Kidney (tissue), 14 donors: Measurements from ENCODE around the gene BACE2. TPM values are rescaled to one million over a fixed set of nuclear protein-coding genes. Genes with fewer than 3 reads are reported as not detected.

Experiments
- DNase-seq, 5 donors: peaks; one replicate each; pipeline ENCODE4 v3.0.0-alpha.2; 2013 to 2020
- FAIRE-seq: peaks from 2 replicates; lab custom pipeline; 2012; peaks lifted over from hg19 to GRCh38; lab: Jason Lieb, UNC
- H3K27ac ChIP-seq, 2 donors: one replicate each; pipeline ENCODE4 v1.7.0; 2013; ENCODE audit warnings: low read depth in 2 of 2, low read length in 2 of 2, inconsistent platforms in 1 of 2
- H3K27me3 ChIP-seq: one replicate; pipeline ENCODE4 v1.7.1; 2013; ENCODE audit warnings: low read length, inconsistent platforms; ENCODE audit not compliant: control insufficient read depth, insufficient read depth
- H3K36me3 ChIP-seq, 3 donors: one replicate each; pipeline versions ENCODE4 v1.7.0 to v1.7.1; 2013; ENCODE audit warnings: low read length in 3 of 3, control low read depth in 1 of 3, inconsistent platforms in 1 of 3; ENCODE audit not compliant: insufficient read depth in 3 of 3, control insufficient read depth in 2 of 3
- H3K4me1 ChIP-seq, 3 donors: one replicate each; pipeline versions ENCODE4 v1.7.0 to v1.7.1; 2013; ENCODE audit warnings: low read length in 3 of 3, inconsistent platforms in 1 of 3, low read depth in 1 of 3; ENCODE audit not compliant: control insufficient read depth in 2 of 3, insufficient read depth in 2 of 3
- H3K4me3 ChIP-seq, 3 donors: one replicate each; pipeline versions ENCODE4 v1.7.0 to v1.8.1; 2013; ENCODE audit warnings: low read length in 3 of 3, control low read depth in 1 of 3, inconsistent platforms in 1 of 3
- H3K9ac ChIP-seq, 3 donors: one replicate each; pipeline versions ENCODE4 v1.7.0 to v1.7.1; 2013; ENCODE audit warnings: low read length in 3 of 3, control low read depth in 1 of 3, inconsistent platforms in 1 of 3
- H3K9me3 ChIP-seq, 3 donors: one replicate each; pipeline versions ENCODE4 v1.7.0 to v1.7.1; 2013; ENCODE audit warnings: low read length in 3 of 3, control low read depth in 1 of 3, inconsistent platforms in 1 of 3; ENCODE audit not compliant: control insufficient read depth in 2 of 3, insufficient read depth in 1 of 3
- intact Hi-C: fragments of 100-400 bp; cut with DNase I; formaldehyde crosslinking; loops from one replicate; pipeline ENCODE4 v1.11.1; 2022
- polyA plus RNA-seq: library from polyadenylated mRNA; stranded (reverse); fragments of 350-450 nt; fragmentation: Illumina TruSeq; extraction: RNeasy Lipid Tissue Mini Kit (QIAGEN cat#74804); gene quantifications from one replicate; pipeline ENCODE4 v1.2.3, GENCODE V29; 2014; ENCODE audit warnings: low read depth, low replicate concordance; ENCODE audit not compliant: insufficient read depth
- total RNA-seq: library from RNA; stranded (reverse); fragmentation: NEBNext Ultra II Directional; extraction: Animal tissue kit (Norgen Biotek cat#: 25700); gene quantifications from one replicate; pipeline ENCODE4 v1.2.1, GENCODE V29; 2021
- TF ChIP-seq, protein P1 (sequence below): IDR thresholded peaks from 3 replicates; pipeline ENCODE4 v1.5.1; 2012; ENCODE audit warnings: mild to moderate bottlenecking, moderate library complexity, borderline replicate concordance; ENCODE audit not compliant: insufficient read depth; ENCODE audit errors: extremely low read depth
- donor health status: control.
- donor health status: control.
- donor health status: control.
- donor health status: control.
- donor health status: control.
- donor health status: DM: yes; HTN: yes; CAD: no.
- donor health status: Normal renal cell carcinoma (clear cell type).

BACE2 gene
- total and polyA plus RNA-seq, 2 donors from 2014 or later = 55.5 to 65.7 TPM

DNA sequence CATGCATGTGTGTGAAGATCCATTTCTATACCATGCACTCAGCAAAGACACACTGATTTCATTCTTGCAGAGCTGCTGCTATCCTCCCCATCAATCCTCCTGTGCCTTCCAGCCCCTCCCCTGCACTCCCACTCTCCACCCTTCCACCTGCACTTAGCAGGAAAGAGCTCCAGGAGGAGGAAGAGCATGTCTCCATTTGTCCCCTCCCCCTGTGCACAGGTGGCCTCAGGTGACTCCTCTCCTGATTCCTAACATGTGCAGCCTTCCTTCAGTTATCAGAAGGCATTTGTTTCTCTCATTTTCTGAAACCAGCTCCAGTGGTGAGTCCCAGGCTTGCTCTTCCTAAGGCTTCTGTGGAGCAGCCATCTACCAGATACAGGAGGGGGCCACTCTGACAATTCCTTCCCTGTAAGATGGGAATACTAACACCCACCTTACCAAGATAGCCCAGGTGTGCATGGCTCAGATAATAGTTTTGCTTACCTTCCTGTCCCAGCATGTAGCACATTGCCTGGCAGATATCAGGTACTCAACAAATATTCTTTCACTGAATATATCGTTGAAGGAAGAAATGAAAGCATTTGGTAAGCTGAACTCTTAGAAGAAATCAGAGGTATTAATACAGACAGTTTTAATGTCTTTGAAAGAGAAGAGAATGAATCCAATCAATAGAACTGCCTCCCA lies 126.7 kb downstream of the BACE2 start:
- Histone ChIP-seq H3K9ac (no peak overlapping the region), H3K4me1 (no peaks in the 10 kb centered on the region), H3K27me3 (no peaks in the 10 kb centered on the region), H3K4me3 (no peak overlapping the region), H3K9me3 (no peaks in the 10 kb centered on the region), H3K36me3 (no peaks in the 10 kb centered on the region), H3K27ac (no peak overlapping the region)
- FAIRE-seq (no peak), DNase-seq (no peak)
- intact Hi-C loops = no loop called here
- TF ChIP-seq, protein P1, sequence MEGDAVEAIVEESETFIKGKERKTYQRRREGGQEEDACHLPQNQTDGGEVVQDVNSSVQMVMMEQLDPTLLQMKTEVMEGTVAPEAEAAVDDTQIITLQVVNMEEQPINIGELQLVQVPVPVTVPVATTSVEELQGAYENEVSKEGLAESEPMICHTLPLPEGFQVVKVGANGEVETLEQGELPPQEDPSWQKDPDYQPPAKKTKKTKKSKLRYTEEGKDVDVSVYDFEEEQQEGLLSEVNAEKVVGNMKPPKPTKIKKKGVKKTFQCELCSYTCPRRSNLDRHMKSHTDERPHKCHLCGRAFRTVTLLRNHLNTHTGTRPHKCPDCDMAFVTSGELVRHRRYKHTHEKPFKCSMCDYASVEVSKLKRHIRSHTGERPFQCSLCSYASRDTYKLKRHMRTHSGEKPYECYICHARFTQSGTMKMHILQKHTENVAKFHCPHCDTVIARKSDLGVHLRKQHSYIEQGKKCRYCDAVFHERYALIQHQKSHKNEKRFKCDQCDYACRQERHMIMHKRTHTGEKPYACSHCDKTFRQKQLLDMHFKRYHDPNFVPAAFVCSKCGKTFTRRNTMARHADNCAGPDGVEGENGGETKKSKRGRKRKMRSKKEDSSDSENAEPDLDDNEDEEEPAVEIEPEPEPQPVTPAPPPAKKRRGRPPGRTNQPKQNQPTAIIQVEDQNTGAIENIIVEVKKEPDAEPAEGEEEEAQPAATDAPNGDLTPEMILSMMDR = no peak

DNA sequence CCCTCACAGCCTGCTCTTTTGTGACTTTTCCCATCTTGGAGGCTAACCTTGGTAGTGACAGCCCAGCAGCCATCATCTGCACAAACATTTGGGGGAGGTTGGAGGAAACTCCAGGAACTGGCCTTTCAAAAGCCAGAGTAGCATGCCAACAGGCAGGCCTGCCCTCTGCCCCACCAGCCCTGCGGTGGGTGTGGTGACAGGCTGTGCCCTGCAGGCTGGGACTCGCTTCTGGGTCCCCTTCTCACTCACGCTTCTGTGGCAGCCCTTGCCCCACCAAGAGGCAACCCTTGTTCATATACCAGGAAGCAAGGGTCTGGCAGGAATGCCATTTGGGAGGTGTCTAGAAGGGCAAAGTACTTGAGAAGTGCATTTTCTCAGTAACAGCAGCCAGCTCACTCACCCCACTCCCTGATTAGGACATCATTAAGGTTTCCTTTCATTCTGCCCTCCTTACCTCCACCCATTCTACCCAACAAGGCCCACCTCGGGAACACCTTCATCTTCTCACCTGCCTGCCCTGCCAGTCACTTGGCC lies 127.8 kb downstream of the BACE2 start:
- H3K27ac ChIP-seq = no peak overlapping the region
- intact Hi-C loops = no loop called here
- DNase-seq = no peak
- no peaks in the 10 kb centered on the region for H3K9me3 ChIP-seq
- FAIRE-seq = no peak
- no peaks in the 10 kb centered on the region for H3K27me3 ChIP-seq
- no peak overlapping the region for H3K4me3 ChIP-seq
- H3K9ac ChIP-seq = no peak overlapping the region
- no peaks in the 10 kb centered on the region for H3K36me3 ChIP-seq
- TF ChIP-seq, protein P1 = no peak
- H3K4me1 ChIP-seq = no peaks in the 10 kb centered on the region

DNA sequence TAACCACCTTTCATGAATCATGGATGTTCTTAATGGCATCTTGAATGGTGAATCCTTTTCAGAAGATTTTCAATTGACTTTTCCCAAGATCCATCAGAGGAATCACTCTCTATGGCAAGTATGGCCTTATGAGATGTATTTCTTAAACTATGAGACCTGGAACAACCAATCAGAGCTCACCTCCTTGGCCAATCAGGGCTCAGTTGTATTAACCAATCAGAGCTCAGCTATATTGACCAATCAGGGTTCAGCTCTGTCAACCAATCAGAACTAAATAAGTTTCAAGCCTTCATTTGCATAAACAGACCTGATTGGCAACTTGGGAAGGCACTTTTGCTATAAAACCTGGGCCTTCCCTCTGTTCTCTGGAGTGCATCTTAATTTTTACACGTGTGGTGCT lies 135.0 kb downstream of the BACE2 start:
- intact Hi-C loops = no loop called here
- Histone ChIP-seq H3K27me3 (no peaks in the 10 kb centered on the region), H3K9ac (no peak overlapping the region), H3K36me3 (no peaks in the 10 kb centered on the region), H3K4me3 (no peak overlapping the region), H3K27ac (no peak overlapping the region), H3K4me1 (no peaks in the 10 kb centered on the region), H3K9me3 (peaks cover 0 to 5% (median 0%) of the 10 kb centered on the region in 3 donors)
- no peak for FAIRE-seq
- DNase-seq = no peak
- TF ChIP-seq, protein P1 = no peak
